ENCODE measurements around the gene RGS16. TPM values are rescaled to one million over a fixed set of nuclear protein-coding genes. Genes with fewer than 3 reads are reported as not detected.

The RGS16 gene
- total RNA-seq, 1 donor from 2014 or later: 1.2 TPM

- intact Hi-C loops (cut with DNase I): no loop called here
- DNase-seq (ENCODE audit: extremely low spot score in 2 of 2): peak in 1 of 2 donors; percentile 76
- Histone ChIP-seq H3K36me3 (no peaks in the 10 kb centered on the region), H3K9me3 (no peaks in the 10 kb centered on the region), H3K4me3 (no peak overlapping the region), H3K4me1 (peaks cover 21% of the 10 kb centered on the region), H3K27me3 (no peaks in the 10 kb centered on the region), H3K27ac (no peak overlapping the region)
- no peak for TF ChIP-seq CTCF (IDR thresholded peaks at IDR 0.05)
These were observed 6.5 kb upstream of the RGS16 start for GRCh38 chr1:182610606-182611194.

- no peaks in the 10 kb centered on the region for H3K27me3 ChIP-seq
- TF ChIP-seq POLR2A (IDR thresholded peaks at IDR 0.05): no peak
- no peak for TF ChIP-seq POLR2AphosphoS5 (IDR thresholded peaks at IDR 0.05; ENCODE audit: insufficient read depth in 1 of 2, low read depth in 1 of 2)
- TF ChIP-seq CTCF (IDR thresholded peaks at IDR 0.05): no peak
- no peak overlapping the region for H3K4me3 ChIP-seq
- intact Hi-C loops (cut with DNase I): no loop called here
- H3K36me3 ChIP-seq: no peaks in the 10 kb centered on the region
- DNase-seq (ENCODE audit: extremely low spot score in 2 of 2): no peak
- H3K9me3 ChIP-seq: no peaks in the 10 kb centered on the region
- H3K4me1 ChIP-seq: peaks cover 9% of the 10 kb centered on the region
- no peak overlapping the region for H3K27ac ChIP-seq
These were observed 4.8 kb upstream of the RGS16 start for GRCh38 chr1:182608845-182609610.

- no peak overlapping the region for H3K27ac ChIP-seq
- H3K9me3 ChIP-seq: no peaks in the 10 kb centered on the region
- TF ChIP-seq POLR2AphosphoS5 (IDR thresholded peaks at IDR 0.05; ENCODE audit: insufficient read depth in 1 of 2, low read depth in 1 of 2) (no peak), POLR2A (IDR thresholded peaks at IDR 0.05) (no peak), CTCF (IDR thresholded peaks at IDR 0.05) (no peak)
- H3K36me3 ChIP-seq: no peaks in the 10 kb centered on the region
- no peaks in the 10 kb centered on the region for H3K27me3 ChIP-seq
- intact Hi-C loops (cut with DNase I): no loop called here
- H3K4me1 ChIP-seq: peaks cover 10% of the 10 kb centered on the region
- DNase-seq (ENCODE audit: extremely low spot score in 2 of 2): no peak
- no peak overlapping the region for H3K4me3 ChIP-seq
These were observed 4.0 kb upstream of the RGS16 start for GRCh38 chr1:182608236-182608635.

- Histone ChIP-seq H3K27ac (no peak overlapping the region), H3K9me3 (no peaks in the 10 kb centered on the region), H3K4me1 (peaks cover 15% of the 10 kb centered on the region), H3K27me3 (no peaks in the 10 kb centered on the region), H3K36me3 (no peaks in the 10 kb centered on the region), H3K4me3 (no peak overlapping the region)
- DNase-seq (ENCODE audit: extremely low spot score in 2 of 2): no peak
- no peak for TF ChIP-seq CTCF (IDR thresholded peaks at IDR 0.05)
- no peak for TF ChIP-seq POLR2A (IDR thresholded peaks at IDR 0.05)
- TF ChIP-seq POLR2AphosphoS5 (IDR thresholded peaks at IDR 0.05; ENCODE audit: insufficient read depth in 1 of 2, low read depth in 1 of 2): no peak
- intact Hi-C loops (cut with DNase I): no loop called here
These were observed 3.4 kb upstream of the RGS16 start for GRCh38 chr1:182607566-182607965.

GRCh38 chr1:182603646-182604174, 479 bp downstream of the RGS16 start:
- H3K36me3 ChIP-seq: no peaks in the 10 kb centered on the region
- DNase-seq (ENCODE audit: extremely low spot score in 2 of 2): no peak
- TF ChIP-seq CTCF (IDR thresholded peaks at IDR 0.05) (no peak), POLR2AphosphoS5 (IDR thresholded peaks at IDR 0.05; ENCODE audit: insufficient read depth in 1 of 2, low read depth in 1 of 2) (no peak), POLR2A (IDR thresholded peaks at IDR 0.05) (no peak)
- peak overlapping the region; percentile 57 for H3K27ac ChIP-seq
- intact Hi-C loops (cut with DNase I): no loop called here
- no peaks in the 10 kb centered on the region for H3K9me3 ChIP-seq
- peak overlapping the region; percentile 44 to 56 for H3K4me3 ChIP-seq
- no peaks in the 10 kb centered on the region for H3K27me3 ChIP-seq
- H3K4me1 ChIP-seq: peaks cover 19% of the 10 kb centered on the region
